Right atrium auricular region (tissue), 2 donors: Measurements from ENCODE around the gene SMPDL3B. TPM values are rescaled to one million over a fixed set of nuclear protein-coding genes. Genes with fewer than 3 reads are reported as not detected.

Experiments used
- DNase-seq: peaks from one replicate; pipeline ENCODE4 v3.0.0-alpha.2; 2019; ENCODE audit warnings: low spot score
- H3K27ac ChIP-seq, 2 donors: fragments of 200-600 bp; sonication (generic); 1 replicate in 1 of 2; 2 replicates in 1 of 2; pipeline ENCODE4 v1.5.1; 2016 to 2019
- H3K27me3 ChIP-seq, 2 donors: fragments of 200-600 bp; sonication (generic); one replicate each; pipeline versions ENCODE4 v1.5.1 to v1.6.0; 2017 to 2019
- H3K36me3 ChIP-seq: fragments of 200-600 bp; sonication (generic); one replicate; pipeline ENCODE4 v1.5.1; 2016
- H3K4me1 ChIP-seq, 2 donors: fragments of 200-600 bp; sonication (generic); one replicate each; pipeline versions ENCODE4 v1.5.1 to v1.6.0; 2017 to 2019
- H3K4me3 ChIP-seq, 2 donors: fragments of 200-600 bp; sonication (generic); 1 replicate in 1 of 2; 2 replicates in 1 of 2; pipeline ENCODE4 v1.5.1; 2017 to 2019; ENCODE audit warnings: mild to moderate bottlenecking in 1 of 2, moderate library complexity in 1 of 2
- H3K9me3 ChIP-seq, 2 donors: fragments of 200-600 bp; sonication (generic); one replicate each; pipeline ENCODE4 v1.5.1; 2019
- CTCF ChIP-seq, 2 donors: fragments of 200-600 bp; sonication (generic); IDR thresholded peaks; one replicate each; pipeline ENCODE4 v1.5.1; 2019; ENCODE audit warnings: antibody characterized with exemption in 2 of 2
- total RNA-seq, 2 donors: library from RNA; depleted of rRNA; stranded (reverse); fragments of >200 nt; gene quantifications; one replicate each; pipeline ENCODE4 v1.1.0, GENCODE V29; 2016

SMPDL3B gene
- total RNA-seq, 2 donors from 2014 or later: 0.78 to 6.7 TPM

GRCh38 chr1:27940870-27941560 lies 6.2 kb downstream of the SMPDL3B start:
- Histone ChIP-seq H3K36me3 (no peaks in the 10 kb centered on the region), H3K9me3 (no peaks in the 10 kb centered on the region), H3K27me3 (no peaks in the 10 kb centered on the region), H3K4me1 (no peaks in the 10 kb centered on the region), H3K27ac (no peak overlapping the region), H3K4me3 (no peak overlapping the region)
- DNase-seq: no peak
- TF ChIP-seq CTCF (IDR thresholded peaks at IDR 0.05): no peak

- no peak for TF ChIP-seq CTCF (IDR thresholded peaks at IDR 0.05)
- H3K36me3 ChIP-seq: no peaks in the 10 kb centered on the region
- no peaks in the 10 kb centered on the region for H3K27me3 ChIP-seq
- H3K4me1 ChIP-seq: no peaks in the 10 kb centered on the region
- H3K9me3 ChIP-seq: no peaks in the 10 kb centered on the region
- no peak for DNase-seq
- H3K4me3 ChIP-seq: no peak overlapping the region
- no peak overlapping the region for H3K27ac ChIP-seq
Measured at GRCh38 chr1:27941671-27942540, 7.1 kb downstream of the SMPDL3B start.

GRCh38 chr1:27945020-27945419 lies 10.2 kb downstream of the SMPDL3B start:
- DNase-seq: no peak
- Histone ChIP-seq H3K36me3 (no peaks in the 10 kb centered on the region), H3K4me1 (peaks cover 0 to 7% of the 10 kb centered on the region in 2 donors), H3K27ac (no peak overlapping the region), H3K9me3 (no peaks in the 10 kb centered on the region), H3K4me3 (no peak overlapping the region), H3K27me3 (no peaks in the 10 kb centered on the region)
- TF ChIP-seq CTCF (IDR thresholded peaks at IDR 0.05): no peak

GRCh38 chr1:27949027-27949426 lies 14.2 kb downstream of the SMPDL3B start:
- no peak overlapping the region for H3K4me3 ChIP-seq
- no peaks in the 10 kb centered on the region for H3K27me3 ChIP-seq
- TF ChIP-seq CTCF (IDR thresholded peaks at IDR 0.05): no peak
- H3K4me1 ChIP-seq: peaks cover 0 to 7% of the 10 kb centered on the region in 2 donors
- no peak for DNase-seq
- no peaks in the 10 kb centered on the region for H3K9me3 ChIP-seq
- H3K36me3 ChIP-seq: no peaks in the 10 kb centered on the region
- H3K27ac ChIP-seq: no peak overlapping the region

- Histone ChIP-seq H3K36me3 (no peaks in the 10 kb centered on the region), H3K4me1 (peaks cover 0 to 7% of the 10 kb centered on the region in 2 donors), H3K27me3 (no peaks in the 10 kb centered on the region), H3K9me3 (no peaks in the 10 kb centered on the region), H3K27ac (no peak overlapping the region), H3K4me3 (no peak overlapping the region)
- no peak for DNase-seq
- no peak for TF ChIP-seq CTCF (IDR thresholded peaks at IDR 0.05)
Measured at GRCh38 chr1:27951396-27951795, 16.6 kb downstream of the SMPDL3B start.
